Neural cell (in vitro differentiated cells): Measurements from ENCODE around the gene TANGO6. TPM values are rescaled to one million over a fixed set of nuclear protein-coding genes. Genes with fewer than 3 reads are reported as not detected.

ENCODE experiments used
- H2AFZ ChIP-seq: fragments of 200-600, 300-800 bp; sonication (generic), shearing (Covaris generic); 2 replicates; pipeline ENCODE4 v1.6.0; 2014; ENCODE audit warnings: low read depth, mild to moderate bottlenecking, antibody characterized with exemption, low read length, moderate library complexity
- H3F3A ChIP-seq: fragments of 200-600 bp; shearing (Covaris generic); 2 replicates; pipeline ENCODE4 v1.6.1; 2016; ENCODE audit warnings: mild to moderate bottlenecking, moderate library complexity, mixed read lengths, antibody characterized with exemption, low read length; ENCODE audit not compliant: insufficient read depth, poor library complexity, severe bottlenecking
- H3K27ac ChIP-seq: fragments of 200-600, 300-800 bp; sonication (generic), shearing (Covaris generic); 2 replicates; pipeline ENCODE4 v1.5.1; 2014; ENCODE audit warnings: mild to moderate bottlenecking, low read length, moderate library complexity
- H3K27me3 ChIP-seq: fragments of 300-800, 200-600 bp; sonication (generic), shearing (Covaris generic); 2 replicates; pipeline ENCODE4 v1.6.0; 2014; ENCODE audit warnings: mild to moderate bottlenecking, low read depth, low read length, moderate library complexity; ENCODE audit not compliant: insufficient read depth
- H3K36me3 ChIP-seq: fragments of 300-800, 200-600 bp; sonication (generic), shearing (Covaris generic); 2 replicates; pipeline ENCODE4 v1.5.1; 2014; ENCODE audit warnings: mild to moderate bottlenecking, antibody characterized with exemption, low read length, moderate library complexity; ENCODE audit not compliant: insufficient read depth
- H3K4me2 ChIP-seq: fragments of 300-800, 200-600 bp; sonication (generic), shearing (Covaris generic); 2 replicates; pipeline ENCODE4 v1.6.0; 2014; ENCODE audit warnings: mild to moderate bottlenecking, low read length
- H3K4me3 ChIP-seq: fragments of 300-800, 200-600 bp; sonication (generic), shearing (Covaris generic); 2 replicates; pipeline ENCODE4 v1.5.1; 2014; ENCODE audit warnings: mild to moderate bottlenecking, low read length, moderate library complexity
- H3K79me2 ChIP-seq: fragments of 200-600 bp; shearing (Covaris generic); replicated peaks from 2 replicates; pipeline ENCODE4 v1.6.0; 2014; ENCODE audit warnings: mild to moderate bottlenecking, low read length, moderate library complexity; ENCODE audit not compliant: insufficient read depth
- H3K9ac ChIP-seq: fragments of 300-800, 200-600 bp; sonication (generic), shearing (Covaris generic); 2 replicates; pipeline ENCODE4 v1.6.1; 2016; ENCODE audit warnings: mild to moderate bottlenecking, low read length, mixed read lengths
- H3K9me2 ChIP-seq: fragments of 200-600 bp; shearing (Covaris generic); 2 replicates; pipeline ENCODE4 v1.6.1; 2016; ENCODE audit warnings: mild to moderate bottlenecking, low read length, mixed read lengths; ENCODE audit not compliant: insufficient read depth
- H3K9me3 ChIP-seq: fragments of 200-600, 300-800 bp; sonication (generic), shearing (Covaris generic); 2 replicates; pipeline ENCODE4 v1.6.1; 2016; ENCODE audit warnings: mild to moderate bottlenecking, mixed run types, low read length, moderate library complexity, mixed read lengths
- H4K20me1 ChIP-seq: fragments of 200-600 bp; shearing (Covaris generic); 2 replicates; pipeline ENCODE4 v1.6.1; 2016; ENCODE audit warnings: mild to moderate bottlenecking, mixed run types; ENCODE audit not compliant: insufficient read depth
- EP300 ChIP-seq: fragments of 450-650 bp; conservative IDR thresholded peaks from 2 replicates; pipeline ENCODE4 v1.6.1; 2014; ENCODE audit warnings: antibody characterized with exemption, mild to moderate bottlenecking, moderate library complexity; ENCODE audit not compliant: poor library complexity, severe bottlenecking
- EZH2 ChIP-seq: fragments of 200-600, 300-800 bp; shearing (Covaris generic), sonication (generic); IDR thresholded peaks from 2 replicates; pipeline ENCODE4 v1.6.1; 2014; ENCODE audit warnings: antibody characterized with exemption, low read length, borderline replicate concordance, mild to moderate bottlenecking; ENCODE audit not compliant: insufficient read depth, poor library complexity, severe bottlenecking
- MXI1 ChIP-seq: fragments of 450-650 bp; conservative IDR thresholded peaks from 2 replicates; pipeline ENCODE4 v1.6.1; 2014; ENCODE audit warnings: antibody characterized with exemption, mild to moderate bottlenecking; ENCODE audit not compliant: poor library complexity, severe bottlenecking
- POLR2AphosphoS5 ChIP-seq: IDR thresholded peaks from 2 replicates; pipeline ENCODE4 v1.6.1; 2012
- RAD21 ChIP-seq: fragments of 450-650 bp; conservative IDR thresholded peaks from 2 replicates; pipeline ENCODE4 v1.6.1; 2014; ENCODE audit warnings: antibody characterized with exemption, mild to moderate bottlenecking, moderate library complexity
- REST ChIP-seq: IDR thresholded peaks from 2 replicates; pipeline ENCODE4 v1.6.1; 2012; ENCODE audit warnings: borderline replicate concordance
- SMC3 ChIP-seq: fragments of 450-650 bp; conservative IDR thresholded peaks from 2 replicates; pipeline ENCODE4 v1.6.1; 2014; ENCODE audit warnings: antibody characterized with exemption, mild to moderate bottlenecking, moderate library complexity; ENCODE audit not compliant: poor library complexity
- TAF1 ChIP-seq: IDR thresholded peaks from 2 replicates; pipeline ENCODE4 v1.6.1; 2012; ENCODE audit warnings: low read depth
- polyA plus RNA-seq: library from polyadenylated mRNA; depleted of rRNA; stranded (reverse); fragments of >200 nt; gene quantifications from 2 replicates; pipeline ENCODE4 v1.2.3, GENCODE V29; 2014
- TF ChIP-seq, protein P1 (sequence below): fragments of 450-650 bp; IDR thresholded peaks from 2 replicates; pipeline ENCODE4 v1.5.1; 2014; ENCODE audit warnings: antibody characterized with exemption, mild to moderate bottlenecking, moderate library complexity; ENCODE audit not compliant: poor library complexity, severe bottlenecking

Gene TANGO6
- polyA plus RNA-seq, 1 donor from 2014 or later = 9.5 TPM

DNA sequence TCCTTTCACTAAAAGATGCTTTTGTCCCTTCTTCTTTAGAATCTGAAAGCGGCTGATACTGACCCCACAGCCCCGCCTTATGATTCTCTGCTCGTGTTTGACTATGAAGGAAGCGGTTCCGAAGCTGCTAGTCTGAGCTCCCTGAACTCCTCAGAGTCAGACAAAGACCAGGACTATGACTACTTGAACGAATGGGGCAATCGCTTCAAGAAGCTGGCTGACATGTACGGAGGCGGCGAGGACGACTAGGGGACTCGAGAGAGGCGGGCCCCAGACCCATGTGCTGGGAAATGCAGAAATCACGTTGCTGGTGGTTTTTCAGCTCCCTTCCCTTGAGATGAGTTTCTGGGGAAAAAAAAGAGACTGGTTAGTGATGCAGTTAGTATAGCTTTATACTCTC, 10.1 kb upstream of the TANGO6 start (continued):
- TF ChIP-seq MXI1 (no peak), RAD21 (no peak), POLR2AphosphoS5 (no peak)

DNA sequence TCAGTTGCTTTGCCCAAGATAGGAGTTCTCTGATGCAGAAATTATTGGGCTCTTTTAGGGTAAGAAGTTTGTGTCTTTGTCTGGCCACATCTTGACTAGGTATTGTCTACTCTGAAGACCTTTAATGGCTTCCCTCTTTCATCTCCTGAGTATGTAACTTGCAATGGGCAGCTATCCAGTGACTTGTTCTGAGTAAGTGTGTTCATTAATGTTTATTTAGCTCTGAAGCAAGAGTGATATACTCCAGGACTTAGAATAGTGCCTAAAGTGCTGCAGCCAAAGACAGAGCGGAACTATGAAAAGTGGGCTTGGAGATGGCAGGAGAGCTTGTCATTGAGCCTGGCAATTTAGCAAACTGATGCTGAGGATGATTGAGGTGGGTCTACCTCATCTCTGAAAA, 8.8 kb upstream of the TANGO6 start:
- Histone ChIP-seq H3K4me3 (no peak overlapping the region), H3K27ac (no peak overlapping the region), H3K36me3 (no peaks in the 10 kb centered on the region), H3K79me2 (no peaks in the 10 kb centered on the region), H3K9me2 (no peaks in the 10 kb centered on the region), H4K20me1 (no peaks in the 10 kb centered on the region), H3K4me2 (no peak overlapping the region), H3K9ac (no peak overlapping the region), H3K9me3 (no peaks in the 10 kb centered on the region), H3F3A (no peaks in the 10 kb centered on the region), H2AFZ (no peak overlapping the region), H3K27me3 (no peaks in the 10 kb centered on the region)
- TF ChIP-seq RAD21 = no peak
- no peak for TF ChIP-seq SMC3
- TF ChIP-seq, protein P1, sequence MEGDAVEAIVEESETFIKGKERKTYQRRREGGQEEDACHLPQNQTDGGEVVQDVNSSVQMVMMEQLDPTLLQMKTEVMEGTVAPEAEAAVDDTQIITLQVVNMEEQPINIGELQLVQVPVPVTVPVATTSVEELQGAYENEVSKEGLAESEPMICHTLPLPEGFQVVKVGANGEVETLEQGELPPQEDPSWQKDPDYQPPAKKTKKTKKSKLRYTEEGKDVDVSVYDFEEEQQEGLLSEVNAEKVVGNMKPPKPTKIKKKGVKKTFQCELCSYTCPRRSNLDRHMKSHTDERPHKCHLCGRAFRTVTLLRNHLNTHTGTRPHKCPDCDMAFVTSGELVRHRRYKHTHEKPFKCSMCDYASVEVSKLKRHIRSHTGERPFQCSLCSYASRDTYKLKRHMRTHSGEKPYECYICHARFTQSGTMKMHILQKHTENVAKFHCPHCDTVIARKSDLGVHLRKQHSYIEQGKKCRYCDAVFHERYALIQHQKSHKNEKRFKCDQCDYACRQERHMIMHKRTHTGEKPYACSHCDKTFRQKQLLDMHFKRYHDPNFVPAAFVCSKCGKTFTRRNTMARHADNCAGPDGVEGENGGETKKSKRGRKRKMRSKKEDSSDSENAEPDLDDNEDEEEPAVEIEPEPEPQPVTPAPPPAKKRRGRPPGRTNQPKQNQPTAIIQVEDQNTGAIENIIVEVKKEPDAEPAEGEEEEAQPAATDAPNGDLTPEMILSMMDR = no peak
- TF ChIP-seq REST = no peak
- TF ChIP-seq EZH2 = no peak
- TF ChIP-seq EP300 = no peak
- no peak for TF ChIP-seq MXI1
- TF ChIP-seq POLR2AphosphoS5 = no peak
- TF ChIP-seq TAF1 = no peak

DNA sequence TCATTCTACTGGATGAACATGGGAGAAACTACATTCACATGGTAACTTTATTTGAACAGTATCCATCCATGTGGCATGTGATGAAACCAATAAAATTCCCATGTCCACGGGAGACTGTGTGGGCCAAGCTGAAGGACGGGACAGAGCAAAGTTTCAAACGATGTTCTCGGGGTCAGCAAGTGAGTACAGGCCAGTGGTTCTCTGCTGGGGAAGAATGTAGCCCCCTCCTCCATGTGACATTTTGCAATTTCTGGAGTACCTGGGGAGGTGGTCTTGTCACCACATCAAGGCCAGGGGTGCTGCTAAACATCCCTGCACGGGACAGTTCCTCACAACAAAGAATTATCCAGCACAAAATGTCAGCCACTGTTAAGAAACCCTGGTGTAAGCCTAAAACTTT, 7.4 kb upstream of the TANGO6 start:
- no peak overlapping the region for H3K27ac ChIP-seq
- H3K9me2 ChIP-seq = no peaks in the 10 kb centered on the region
- no peaks in the 10 kb centered on the region for H3K79me2 ChIP-seq
- H2AFZ ChIP-seq = no peak overlapping the region
- H3K9ac ChIP-seq = no peak overlapping the region
- no peaks in the 10 kb centered on the region for H3K36me3 ChIP-seq
- H3K27me3 ChIP-seq = no peaks in the 10 kb centered on the region
- no peaks in the 10 kb centered on the region for H4K20me1 ChIP-seq
- H3F3A ChIP-seq = no peaks in the 10 kb centered on the region
- no peaks in the 10 kb centered on the region for H3K9me3 ChIP-seq
- H3K4me2 ChIP-seq = no peak overlapping the region
- TF ChIP-seq, protein P1 = no peak
- TF ChIP-seq RAD21 (no peak), POLR2AphosphoS5 (no peak), MXI1 (no peak), EZH2 (no peak), REST (no peak), TAF1 (no peak), SMC3 (no peak), EP300 (no peak)
- H3K4me3 ChIP-seq = no peak overlapping the region
